Astrocyte (in vitro differentiated cells and primary cell): ENCODE data around the gene CNN3. TPM values are rescaled to one million over a fixed set of nuclear protein-coding genes. Genes with fewer than 3 reads are reported as not detected.

ENCODE experiments used
- DNase-seq: peaks from one replicate; pipeline ENCODE4 v3.0.0-alpha.2; 2010; ENCODE audit warnings: low read depth
- FAIRE-seq: peaks from 2 replicates; lab custom pipeline; 2011; peaks lifted over from hg19 to GRCh38; lab: Jason Lieb, UNC
- H2AFZ ChIP-seq: 2 replicates; pipeline ENCODE4 v1.6.0; 2012; ENCODE audit warnings: low read depth, low read length, inconsistent platforms
- H3K27ac ChIP-seq: 2 replicates; pipeline ENCODE4 v1.5.1; 2011; ENCODE audit warnings: low read depth, low read length, inconsistent platforms
- H3K27me3 ChIP-seq: 2 replicates; pipeline ENCODE4 v1.6.0; 2011; ENCODE audit warnings: low read length, inconsistent platforms; ENCODE audit not compliant: insufficient read depth
- H3K36me3 ChIP-seq: 2 replicates; pipeline ENCODE4 v1.5.1; 2011; ENCODE audit warnings: low read length, inconsistent platforms; ENCODE audit not compliant: insufficient read depth
- H3K4me1 ChIP-seq: 2 replicates; pipeline ENCODE4 v1.5.1; 2011; ENCODE audit warnings: low read length, inconsistent platforms; ENCODE audit not compliant: insufficient read depth
- H3K4me2 ChIP-seq: 2 replicates; pipeline ENCODE4 v1.6.0; 2012; ENCODE audit warnings: low read length, inconsistent platforms
- H3K4me3 ChIP-seq: 2 replicates; pipeline ENCODE4 v1.5.1; 2011; ENCODE audit warnings: low read depth, mild to moderate bottlenecking, low read length, inconsistent platforms; ENCODE audit not compliant: insufficient read depth
- H3K79me2 ChIP-seq: 2 replicates; pipeline ENCODE4 v1.6.0; 2012; ENCODE audit warnings: mild to moderate bottlenecking, low read length, inconsistent platforms; ENCODE audit not compliant: insufficient read depth
- H3K9ac ChIP-seq: 2 replicates; pipeline ENCODE4 v1.6.0; 2012; ENCODE audit warnings: mild to moderate bottlenecking, low read length, inconsistent platforms
- H3K9me3 ChIP-seq: 2 replicates; pipeline ENCODE4 v1.5.1; 2012; ENCODE audit warnings: low read depth, mild to moderate bottlenecking, low read length, inconsistent platforms; ENCODE audit not compliant: insufficient read depth
- H4K20me1 ChIP-seq: 2 replicates; pipeline ENCODE4 v1.6.0; 2012; ENCODE audit warnings: low read length, inconsistent platforms; ENCODE audit not compliant: insufficient read depth
- H3K27ac Mint-ChIP-seq: one replicate; pipeline ENCODE4 v1.8.0; 2021; ENCODE audit warnings: mild to moderate bottlenecking, mixed read lengths; ENCODE audit not compliant: unreplicated experiment
- H3K27me3 Mint-ChIP-seq: one replicate; pipeline ENCODE4 v1.8.0; 2021; ENCODE audit warnings: low read depth, mixed read lengths; ENCODE audit not compliant: unreplicated experiment
- H3K36me3 Mint-ChIP-seq: one replicate; pipeline ENCODE4 v1.8.0; 2021; ENCODE audit warnings: low read depth, mixed read lengths; ENCODE audit not compliant: unreplicated experiment
- H3K4me1 Mint-ChIP-seq: one replicate; pipeline ENCODE4 v1.8.0; 2021; ENCODE audit warnings: low read depth, mixed read lengths; ENCODE audit not compliant: unreplicated experiment
- H3K4me3 Mint-ChIP-seq: one replicate; pipeline ENCODE4 v1.8.0; 2021; ENCODE audit warnings: mild to moderate bottlenecking, moderate library complexity, mixed read lengths; ENCODE audit not compliant: unreplicated experiment
- H3K9me3 Mint-ChIP-seq: one replicate; pipeline ENCODE4 v1.8.0; 2021; ENCODE audit warnings: mild to moderate bottlenecking, mixed read lengths; ENCODE audit not compliant: unreplicated experiment
- EZH2 ChIP-seq: IDR thresholded peaks from 2 replicates; pipeline ENCODE4 v1.6.1; 2012; ENCODE audit warnings: mild to moderate bottlenecking, low read length, inconsistent platforms; ENCODE audit not compliant: insufficient read depth
- total RNA-seq: library from RNA; stranded (reverse); gene quantifications from 2 replicates; pipeline ENCODE4 v1.2.1, GENCODE V29; 2021
- TF ChIP-seq, protein P1 (sequence below): IDR thresholded peaks from 2 replicates; pipeline ENCODE4 v1.5.1; 2011; ENCODE audit warnings: low read depth, mild to moderate bottlenecking, inconsistent platforms, low read length, moderate library complexity; ENCODE audit not compliant: insufficient read depth

Gene CNN3
- total RNA-seq, 1 donor from 2014 or later = 515 TPM

DNA sequence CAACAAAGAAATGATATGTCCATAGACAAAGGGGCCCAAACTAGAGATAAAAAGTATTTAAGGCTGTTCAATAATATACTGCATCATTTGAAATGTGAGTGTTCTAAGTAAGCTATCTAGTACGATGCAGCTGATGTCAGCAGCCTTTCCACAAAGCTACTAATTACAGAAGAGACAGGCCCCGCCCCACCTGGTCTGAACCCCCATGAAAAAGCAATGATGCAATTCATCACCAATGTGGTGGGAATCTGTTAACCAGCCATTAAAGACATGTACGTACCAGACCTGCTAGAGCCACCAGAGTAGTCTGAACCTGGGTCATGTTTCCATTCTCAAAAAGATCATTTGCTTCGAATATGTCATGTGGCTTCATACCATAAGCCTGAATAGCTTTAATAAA, 25.1 kb downstream of the CNN3 start:
- H3K27me3 Mint-ChIP-seq = no peaks in the 10 kb centered on the region
- H3K36me3 Mint-ChIP-seq = peaks cover 25% of the 10 kb centered on the region
- H3K79me2 ChIP-seq = peaks cover 83% of the 10 kb centered on the region
- FAIRE-seq = no peak
- peak overlapping the region; percentile 85 for H3K27ac Mint-ChIP-seq
- H3K4me1 ChIP-seq = peaks cover 45% of the 10 kb centered on the region
- no peak overlapping the region for H2AFZ ChIP-seq
- no peak overlapping the region for H3K4me2 ChIP-seq
- peak; percentile 50 for DNase-seq
- TF ChIP-seq, protein P1, sequence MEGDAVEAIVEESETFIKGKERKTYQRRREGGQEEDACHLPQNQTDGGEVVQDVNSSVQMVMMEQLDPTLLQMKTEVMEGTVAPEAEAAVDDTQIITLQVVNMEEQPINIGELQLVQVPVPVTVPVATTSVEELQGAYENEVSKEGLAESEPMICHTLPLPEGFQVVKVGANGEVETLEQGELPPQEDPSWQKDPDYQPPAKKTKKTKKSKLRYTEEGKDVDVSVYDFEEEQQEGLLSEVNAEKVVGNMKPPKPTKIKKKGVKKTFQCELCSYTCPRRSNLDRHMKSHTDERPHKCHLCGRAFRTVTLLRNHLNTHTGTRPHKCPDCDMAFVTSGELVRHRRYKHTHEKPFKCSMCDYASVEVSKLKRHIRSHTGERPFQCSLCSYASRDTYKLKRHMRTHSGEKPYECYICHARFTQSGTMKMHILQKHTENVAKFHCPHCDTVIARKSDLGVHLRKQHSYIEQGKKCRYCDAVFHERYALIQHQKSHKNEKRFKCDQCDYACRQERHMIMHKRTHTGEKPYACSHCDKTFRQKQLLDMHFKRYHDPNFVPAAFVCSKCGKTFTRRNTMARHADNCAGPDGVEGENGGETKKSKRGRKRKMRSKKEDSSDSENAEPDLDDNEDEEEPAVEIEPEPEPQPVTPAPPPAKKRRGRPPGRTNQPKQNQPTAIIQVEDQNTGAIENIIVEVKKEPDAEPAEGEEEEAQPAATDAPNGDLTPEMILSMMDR = no peak
- no peak for TF ChIP-seq EZH2
- peaks cover 72% of the 10 kb centered on the region for H3K36me3 ChIP-seq
- H4K20me1 ChIP-seq = peaks cover 82% of the 10 kb centered on the region
- H3K9me3 ChIP-seq = no peaks in the 10 kb centered on the region
- no peaks in the 10 kb centered on the region for H3K27me3 ChIP-seq
- H3K9me3 Mint-ChIP-seq = no peaks in the 10 kb centered on the region
- peaks cover 74% of the 10 kb centered on the region for H3K4me1 Mint-ChIP-seq
- no peak overlapping the region for H3K27ac ChIP-seq
- no peak overlapping the region for H3K9ac ChIP-seq
- H3K4me3 ChIP-seq = no peak overlapping the region
- no peak overlapping the region for H3K4me3 Mint-ChIP-seq

GRCh38 chr1:94899756-94900155, 27.2 kb downstream of the CNN3 start:
- peaks cover 30% of the 10 kb centered on the region for H3K36me3 Mint-ChIP-seq
- Histone ChIP-seq H3K36me3 (peaks cover 80% of the 10 kb centered on the region), H3K27me3 (no peaks in the 10 kb centered on the region), H3K9me3 (no peaks in the 10 kb centered on the region), H3K27ac (peak overlapping the region; percentile 13), H3K4me3 (no peak overlapping the region), H4K20me1 (peaks cover 75% of the 10 kb centered on the region), H3K79me2 (peaks cover 68% of the 10 kb centered on the region), H3K4me2 (no peak overlapping the region), H3K4me1 (peaks cover 31% of the 10 kb centered on the region), H2AFZ (no peak overlapping the region), H3K9ac (no peak overlapping the region)
- DNase-seq (no peak), FAIRE-seq (no peak)
- H3K27me3 Mint-ChIP-seq = no peaks in the 10 kb centered on the region
- TF ChIP-seq, protein P1 = no peak
- no peak for TF ChIP-seq EZH2
- peak overlapping the region; percentile 31 for H3K27ac Mint-ChIP-seq
- peaks cover 71% of the 10 kb centered on the region for H3K4me1 Mint-ChIP-seq
- no peak overlapping the region for H3K4me3 Mint-ChIP-seq
- no peaks in the 10 kb centered on the region for H3K9me3 Mint-ChIP-seq

- H3K4me1 Mint-ChIP-seq = peaks cover 69% of the 10 kb centered on the region
- peaks cover 26% of the 10 kb centered on the region for H3K4me1 ChIP-seq
- H3K27me3 Mint-ChIP-seq = no peaks in the 10 kb centered on the region
- peaks cover 31% of the 10 kb centered on the region for H3K36me3 Mint-ChIP-seq
- H3K4me3 Mint-ChIP-seq = no peak overlapping the region
- FAIRE-seq = no peak
- H3K4me2 ChIP-seq = peak overlapping the region; percentile 8
- H3K9ac ChIP-seq = no peak overlapping the region
- peaks cover 71% of the 10 kb centered on the region for H4K20me1 ChIP-seq
- H3K36me3 ChIP-seq = peaks cover 84% of the 10 kb centered on the region
- no peaks in the 10 kb centered on the region for H3K27me3 ChIP-seq
- no peak overlapping the region for H2AFZ ChIP-seq
- H3K27ac ChIP-seq = peak overlapping the region; percentile 33
- peak overlapping the region; percentile 66 for H3K27ac Mint-ChIP-seq
- no peaks in the 10 kb centered on the region for H3K9me3 Mint-ChIP-seq
- TF ChIP-seq, protein P1 = no peak
- no peak for TF ChIP-seq EZH2
- peaks cover 58% of the 10 kb centered on the region for H3K79me2 ChIP-seq
- DNase-seq = peak; percentile 59
- H3K9me3 ChIP-seq = no peaks in the 10 kb centered on the region
- H3K4me3 ChIP-seq = no peak overlapping the region
Observed at GRCh38 chr1:94898491-94899385, 28.2 kb downstream of the CNN3 start.
